Measurements from ENCODE around the gene RNF128. TPM values are rescaled to one million over a fixed set of nuclear protein-coding genes. Genes with fewer than 3 reads are reported as not detected.

The RNF128 gene
- total and polyA plus RNA-seq, 2 donors (not counting 3 experiments of a cell fraction or from before 2014, with no cell fraction given): not detected

DNA sequence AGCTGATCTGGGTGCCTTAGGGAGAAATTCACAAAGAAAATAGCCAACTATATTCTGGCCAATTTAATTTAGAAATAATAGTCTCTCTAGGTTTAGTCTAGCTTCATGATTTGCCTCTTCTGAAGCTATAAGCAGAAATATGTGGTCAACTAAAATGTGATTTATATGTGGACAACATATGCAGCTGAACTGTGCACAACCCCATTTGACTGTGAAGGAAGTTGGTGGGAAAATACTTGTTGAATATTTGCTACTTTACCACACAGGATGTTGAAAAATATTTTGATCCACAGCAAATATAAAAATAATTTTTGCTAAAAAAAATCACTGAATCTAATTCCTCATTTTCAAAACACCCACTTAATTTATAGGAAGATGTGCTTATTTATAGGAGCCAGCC is 15.7 kb upstream of the RNF128 start:
- no peak for TF ChIP-seq JUN (IDR thresholded peaks at IDR 0.05; ENCODE audit: borderline replicate concordance, insufficient read depth, insufficient read length, low read depth)
- no peak for TF ChIP-seq EZH2 (IDR thresholded peaks at IDR 0.05; ENCODE audit: borderline replicate concordance, low read depth, low read length, severe bottlenecking)
- TF ChIP-seq CTCF (IDR thresholded peaks at IDR 0.05; ENCODE audit: extremely low read depth in 1 of 2, insufficient read depth in 1 of 2, low read depth in 1 of 2, low read length in 2 of 2): no peak
- no peak for TF ChIP-seq GATA2 (IDR thresholded peaks at IDR 0.05; ENCODE audit: insufficient read depth, insufficient read length, low read depth, low read length)
- no peak for TF ChIP-seq MYC (IDR thresholded peaks at IDR 0.05; ENCODE audit: low read depth, low read length)
- no peak for TF ChIP-seq POLR2A (IDR thresholded peaks at IDR 0.05; ENCODE audit: low read depth, low read length)
- TF ChIP-seq POLR2AphosphoS5 (IDR thresholded peaks at IDR 0.05; ENCODE audit: insufficient read depth, low read depth, low read length): no peak
- TF ChIP-seq, protein P1, sequence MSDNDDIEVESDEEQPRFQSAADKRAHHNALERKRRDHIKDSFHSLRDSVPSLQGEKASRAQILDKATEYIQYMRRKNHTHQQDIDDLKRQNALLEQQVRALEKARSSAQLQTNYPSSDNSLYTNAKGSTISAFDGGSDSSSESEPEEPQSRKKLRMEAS (IDR thresholded peaks at IDR 0.05; ENCODE audit: insufficient read depth, insufficient read length): no peak
- TF ChIP-seq FOS (IDR thresholded peaks at IDR 0.05; ENCODE audit: borderline replicate concordance, insufficient read depth, low read length): no peak
- dilution Hi-C loops (cut with MboI; ENCODE audit: extremely low pct_ligation_motif_present, low sequenced_read_pairs) (no loop called here), intact Hi-C loops (cut with micrococcal nuclease) (no loop called here)
- Histone ChIP-seq H2AFZ (ENCODE audit: low read depth, low read length) (no peak overlapping the region), H3K36me3 (ENCODE audit: control insufficient read depth in 2 of 2, extremely low read depth in 1 of 2, insufficient read depth in 2 of 2, low read length in 2 of 2) (no peaks in the 10 kb centered on the region), H3K9me3 (replicated peaks; ENCODE audit: control insufficient read depth, insufficient read depth, low read length) (no peaks in the 10 kb centered on the region), H3K4me3 (replicated peaks in 1 of 3; ENCODE audit: insufficient read depth in 1 of 3, low read depth in 1 of 3, low read length in 3 of 3) (no peak overlapping the region), H3K9ac (replicated peaks; ENCODE audit: extremely low read depth, insufficient read depth, low read length) (no peak overlapping the region), H3K9me1 (replicated peaks; ENCODE audit: control insufficient read depth, extremely low read depth, insufficient read depth, low read length) (no peaks in the 10 kb centered on the region), H3K79me2 (ENCODE audit: control insufficient read depth, insufficient read depth, low read length) (no peaks in the 10 kb centered on the region), H3K27ac (ENCODE audit: insufficient read depth, low read depth, low read length) (no peak overlapping the region), H3K27me3 (ENCODE audit: control insufficient read depth in 2 of 2, insufficient read depth in 2 of 2, low read length in 2 of 2) (no peaks in the 10 kb centered on the region), H4K20me1 (replicated peaks; ENCODE audit: control insufficient read depth, extremely low read depth, insufficient read depth, low read length) (no peaks in the 10 kb centered on the region), H3K4me2 (ENCODE audit: insufficient read depth, low read length) (no peak overlapping the region), H3K4me1 (ENCODE audit: control insufficient read depth, extremely low read depth, insufficient read depth, low read length) (no peaks in the 10 kb centered on the region)
- no peak for FAIRE-seq
- CTCF ChIA-PET: no interaction called here
- POLR2A ChIA-PET: no interaction called here
- BruUV-seq (replicated peaks): no TSS peak
- no peak for DNase-seq (ENCODE audit: low read depth, low spot score)

Measured in endothelial cell of umbilical vein (primary cell).